ENCODE data around the gene OR9G4. TPM values are rescaled to one million over a fixed set of nuclear protein-coding genes. Genes with fewer than 3 reads are reported as not detected.

OR9G4 gene
- total RNA-seq, 4 donors from 2014 or later, result not detected

DNA sequence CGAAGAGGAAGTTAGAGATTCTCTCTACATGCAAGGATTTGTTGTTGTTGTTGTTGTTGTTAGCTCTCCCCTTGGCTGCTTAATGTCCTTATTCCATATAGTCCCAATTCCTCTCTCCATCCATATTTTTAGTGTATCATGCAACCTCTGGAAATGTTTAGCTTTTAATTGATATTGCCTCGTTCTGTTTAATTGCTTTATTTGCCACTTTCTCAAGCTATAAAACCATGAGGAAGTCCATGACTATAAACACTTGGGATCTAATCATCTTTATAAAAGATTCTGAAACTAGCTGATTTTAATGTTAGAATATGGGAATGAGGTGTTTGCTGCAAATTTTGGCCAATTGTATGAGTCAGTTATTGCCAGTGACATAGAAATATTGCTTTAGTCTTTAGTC, 55.1 kb downstream of the OR9G4 start:
- no peaks in the 10 kb centered on the region for H3K27me3 ChIP-seq
- DNase-seq, result no peak
- H3K4me1 ChIP-seq, result no peaks in the 10 kb centered on the region
- ATAC-seq, result no peak
- no peaks in the 10 kb centered on the region for H3K36me3 ChIP-seq
- H3K27ac ChIP-seq, result no peak overlapping the region
- H3K9me3 ChIP-seq, result no peaks in the 10 kb centered on the region
- intact Hi-C loops (cut with DNase I; ENCODE audit: low total_unique reads) (no loop called here), in situ Hi-C loops (cut with MboI; ENCODE audit: low sequenced_read_pairs in 4 of 4) (no loop called here)
- TF ChIP-seq CTCF (IDR thresholded peaks at IDR 0.05 in 4 of 5, conservative IDR thresholded peaks at IDR 0.05 in 1 of 5) (no peak), POLR2A (IDR thresholded peaks at IDR 0.05) (no peak)
- no peak overlapping the region for H3K4me3 ChIP-seq

Small RNA genes lying within 50 kb of the gene (microRNA-seq; reads per million reads assigned to microRNA genes)
- gene MIR6128 (ENCODE audit: borderline replicate concordance in 2 of 2), result 0 reads per million in 2 donors

Other genes with a start within 250 kb of the OR9G4 start
- not detected for gene OR5M11, start 205.4 kb downstream of the OR9G4 start, total RNA-seq
- gene OR5M10, start 171.0 kb downstream of the OR9G4 start, total RNA-seq, result not detected
- not detected for gene OR5M1, start 133.8 kb downstream of the OR9G4 start, total RNA-seq
- not detected for gene OR5AP2, start 106.3 kb downstream of the OR9G4 start, total RNA-seq
- gene OR5AR1, start 85.0 kb downstream of the OR9G4 start, total RNA-seq, result not detected
- gene OR9G1, start 49.6 kb downstream of the OR9G4 start, total RNA-seq, result not detected
- gene OR5AK2, start 240.2 kb upstream of the OR9G4 start, total RNA-seq, result not detected